Left kidney (tissue), 2 donors: ENCODE measurements around the gene PRKAR1B. TPM values are rescaled to one million over a fixed set of nuclear protein-coding genes. Genes with fewer than 3 reads are reported as not detected.

Experiments
- DNase-seq: peaks from one replicate; pipeline ENCODE4 v3.0.0-alpha.2; 2013
- polyA plus RNA-seq: library from polyadenylated mRNA; unstranded; fragments of 120-200 nt; gene quantifications from one replicate; pipeline ENCODE4 v1.2.1, GENCODE V29; 2013; ENCODE audit not compliant: insufficient read length

PRKAR1B gene
- polyA plus RNA-seq, 1 donor, result 33.7 TPM

DNA sequence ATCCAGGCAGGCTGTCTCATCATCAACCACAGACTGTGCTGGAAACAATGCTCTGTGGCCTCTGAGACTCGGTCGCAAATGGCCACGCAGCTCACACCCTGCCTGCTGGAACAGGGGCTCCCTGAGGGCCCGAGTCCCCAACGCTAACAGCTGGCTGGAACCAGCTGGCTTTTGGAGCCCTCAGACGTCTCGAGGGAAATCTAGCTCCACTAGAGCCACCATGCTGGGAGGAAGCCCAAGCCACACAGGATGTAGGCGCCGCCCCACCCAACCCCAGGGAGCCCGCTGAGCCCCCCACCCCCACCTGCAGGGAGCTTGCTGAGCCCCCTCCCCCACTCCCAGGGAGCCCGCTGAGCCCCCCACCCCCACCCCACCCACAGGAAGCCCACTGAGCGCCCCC lies 186.1 kb downstream of the PRKAR1B start:
- no peak for DNase-seq

DNA sequence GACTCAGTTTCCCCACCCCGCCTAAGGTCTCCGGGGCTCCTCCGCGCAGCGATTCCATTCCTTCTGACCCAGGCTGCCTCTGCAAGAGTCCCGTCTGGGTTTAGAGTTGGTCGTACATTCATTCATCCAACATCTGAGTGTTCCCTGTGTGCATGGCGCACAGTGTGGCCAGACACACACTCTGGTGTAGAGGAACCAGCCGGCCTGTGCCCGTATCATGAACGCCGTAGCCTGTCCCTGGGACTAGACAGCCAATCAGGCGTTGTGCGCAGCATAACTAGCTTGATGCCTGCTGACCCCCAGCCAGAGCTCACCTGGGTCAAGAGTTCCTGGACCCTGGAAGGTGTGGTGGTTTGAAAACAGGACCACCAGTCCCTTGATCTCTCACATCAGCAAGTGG lies 186.5 kb downstream of the PRKAR1B start:
- no peak for DNase-seq

DNA sequence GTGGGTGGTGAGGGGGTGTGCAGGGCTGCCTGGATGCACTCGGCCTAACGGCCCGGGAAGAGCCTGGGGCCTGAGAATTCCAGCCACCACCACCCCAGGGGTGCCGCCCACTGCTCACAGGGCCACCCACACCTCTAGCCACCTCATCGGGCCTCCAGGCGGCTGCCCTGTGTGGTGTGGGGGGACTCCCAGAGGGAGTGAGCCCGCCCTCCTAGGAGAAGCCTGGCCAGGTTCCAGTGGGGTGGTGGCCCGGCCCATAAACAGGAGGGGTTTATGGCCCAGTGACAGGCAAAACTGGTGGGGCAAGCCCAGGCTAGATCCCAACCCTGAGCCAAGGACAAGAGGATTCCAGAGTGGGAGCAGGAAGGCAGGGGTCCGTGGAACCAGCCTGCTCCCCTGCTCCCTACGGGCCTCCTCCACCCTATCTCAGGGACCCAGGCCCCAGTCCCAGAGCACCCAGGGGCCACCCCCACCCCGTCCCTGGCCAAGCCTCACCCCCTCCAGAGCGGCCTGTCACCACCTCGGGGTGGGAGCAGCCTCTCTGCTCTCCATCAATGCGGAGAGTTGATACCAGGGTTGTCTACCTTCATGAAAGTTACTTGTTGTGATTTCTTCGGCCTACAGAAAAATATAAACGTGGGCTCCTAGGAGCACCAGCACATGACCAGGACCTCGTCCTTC lies 187.2 kb downstream of the PRKAR1B start:
- DNase-seq, result peak; percentile 62

DNA sequence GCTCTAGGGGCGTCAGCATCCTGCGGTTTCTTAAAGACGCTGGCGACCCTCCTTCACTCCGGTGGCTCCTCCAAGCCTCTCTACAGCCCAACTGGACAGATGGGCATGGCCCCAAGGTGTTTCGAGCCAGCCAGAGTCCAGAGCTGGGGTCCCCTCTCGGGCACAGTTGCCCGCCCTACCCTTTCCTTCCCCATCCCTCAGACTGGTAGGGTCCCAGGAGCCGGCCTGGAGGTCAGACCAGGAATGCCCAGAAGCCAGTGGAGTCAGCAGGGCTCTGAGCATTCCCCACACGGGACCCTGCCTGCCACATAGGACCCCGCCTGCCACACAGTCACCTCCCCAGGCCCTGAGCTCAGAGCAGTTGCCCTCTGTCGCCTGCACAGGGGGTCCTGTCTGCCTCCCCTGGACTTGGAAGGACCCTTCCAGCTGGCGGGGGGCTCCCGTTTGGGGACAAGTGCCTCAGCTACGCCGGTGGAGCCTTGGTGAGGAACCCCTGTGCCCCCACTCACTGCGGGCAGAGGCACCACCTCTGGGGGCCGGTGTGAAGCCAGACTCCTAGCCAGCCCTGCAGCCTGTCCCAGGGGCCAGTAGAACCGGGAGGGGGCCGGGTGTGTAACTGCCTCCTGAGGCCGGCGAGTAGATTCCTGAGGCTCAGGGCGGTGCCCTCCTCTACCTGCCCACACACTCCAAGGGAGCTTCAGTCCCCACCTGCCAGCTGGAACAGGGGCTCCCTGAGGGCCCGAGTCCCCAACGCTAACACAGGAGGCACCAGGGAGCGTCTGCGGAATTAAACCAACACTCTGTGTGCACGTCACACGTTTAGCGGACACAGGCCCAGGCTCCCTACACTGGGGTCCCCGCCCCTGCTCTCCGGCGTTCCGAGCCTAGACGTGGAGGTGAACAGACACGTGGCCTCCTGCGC lies 188.1 kb downstream of the PRKAR1B start:
- DNase-seq, result no peak

DNA sequence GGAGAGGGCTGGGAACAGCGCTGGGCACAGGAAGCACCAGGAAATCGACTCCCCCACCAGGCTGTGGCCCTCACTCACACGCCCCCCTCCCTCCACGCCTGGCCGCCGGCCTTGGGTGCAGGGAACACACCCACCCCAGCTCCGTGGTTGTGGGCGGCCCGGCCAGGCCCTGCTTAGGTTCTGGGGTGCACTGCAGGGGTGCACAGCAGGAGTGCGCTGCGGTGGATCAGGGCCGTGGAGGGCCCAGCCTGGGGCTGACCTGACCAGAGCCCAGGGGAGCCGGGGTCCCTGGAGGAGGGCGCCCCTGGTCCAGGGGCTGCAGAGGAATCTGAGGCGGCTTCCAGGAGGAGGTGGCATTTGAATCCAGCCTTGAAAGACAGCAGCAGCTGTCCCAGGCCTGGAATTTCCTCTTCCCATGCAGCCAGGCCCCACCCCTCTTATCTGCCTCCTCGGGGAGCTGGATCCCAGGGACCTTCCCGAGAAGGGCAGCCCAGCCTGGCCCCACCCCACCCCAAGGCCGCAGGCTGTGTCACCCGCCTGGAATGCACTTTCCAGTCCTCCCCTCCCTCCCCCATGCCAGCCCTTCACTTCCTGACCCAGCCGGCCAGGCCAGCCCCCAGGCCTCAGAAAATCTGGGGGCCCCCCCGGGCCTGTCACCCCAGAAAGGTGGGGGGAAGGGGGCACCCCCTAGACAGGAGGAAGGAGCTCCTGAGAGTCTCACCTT lies 189.0 kb downstream of the PRKAR1B start:
- no peak for DNase-seq

DNA sequence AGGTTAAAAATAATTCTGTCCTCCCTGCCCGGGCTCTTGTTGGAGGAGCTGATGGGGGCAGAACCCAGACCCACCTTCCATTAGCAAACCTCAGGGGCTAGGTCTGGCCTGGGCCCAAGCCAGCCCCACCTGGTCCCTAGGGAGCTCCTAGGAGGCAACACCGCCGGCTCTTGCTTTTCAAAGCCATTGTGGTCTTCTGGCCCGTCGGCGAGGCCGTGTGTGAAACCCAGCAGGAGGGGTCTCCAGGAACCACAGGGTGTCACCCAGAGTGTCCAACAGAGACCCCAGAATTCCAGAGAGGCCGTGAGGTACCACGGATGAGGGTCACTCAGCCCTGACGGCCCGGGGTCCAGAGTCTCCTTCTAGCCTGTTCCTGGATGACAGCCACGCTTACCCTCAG lies 190.8 kb downstream of the PRKAR1B start:
- no peak for DNase-seq

DNA sequence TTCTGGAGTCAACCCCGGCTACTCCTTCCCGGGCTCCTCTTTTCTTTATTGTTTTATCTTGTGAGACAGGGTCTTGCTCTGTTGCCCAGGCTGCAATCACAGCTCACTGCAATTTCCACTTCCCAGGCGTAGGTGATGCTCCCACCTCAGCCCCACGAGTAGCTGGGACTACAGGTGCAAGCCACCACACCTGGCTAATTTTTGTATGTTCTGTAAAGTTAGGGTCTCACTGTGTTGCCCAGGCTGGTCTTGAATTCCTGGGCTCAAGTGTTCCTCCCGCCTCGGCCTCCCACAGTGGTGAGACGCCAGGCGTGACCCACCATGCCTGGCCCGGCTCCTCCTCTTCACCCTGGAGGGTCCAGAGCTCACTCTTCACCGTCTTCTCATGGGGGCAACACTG lies 192.1 kb downstream of the PRKAR1B start:
- DNase-seq, result no peak

DNA sequence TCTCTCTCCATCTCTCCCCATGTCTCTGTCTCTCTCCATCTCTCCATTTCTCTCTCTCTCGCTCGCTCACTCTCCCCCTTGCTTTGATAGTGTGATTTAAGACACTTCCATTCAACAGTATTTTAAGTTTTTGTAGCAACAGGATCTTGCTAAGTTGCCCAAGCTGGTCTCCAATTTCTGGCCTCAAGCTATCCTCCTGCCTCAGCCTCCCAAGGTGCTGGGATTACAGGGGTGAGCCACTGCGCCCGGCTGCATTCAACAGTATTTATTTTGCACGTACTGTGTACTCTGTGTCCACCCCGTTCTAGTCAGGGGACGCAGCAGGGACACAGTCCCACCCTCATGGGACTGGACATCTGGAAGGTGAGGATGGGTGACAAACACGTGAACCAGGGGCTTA lies 193.0 kb downstream of the PRKAR1B start:
- no peak for DNase-seq

DNA sequence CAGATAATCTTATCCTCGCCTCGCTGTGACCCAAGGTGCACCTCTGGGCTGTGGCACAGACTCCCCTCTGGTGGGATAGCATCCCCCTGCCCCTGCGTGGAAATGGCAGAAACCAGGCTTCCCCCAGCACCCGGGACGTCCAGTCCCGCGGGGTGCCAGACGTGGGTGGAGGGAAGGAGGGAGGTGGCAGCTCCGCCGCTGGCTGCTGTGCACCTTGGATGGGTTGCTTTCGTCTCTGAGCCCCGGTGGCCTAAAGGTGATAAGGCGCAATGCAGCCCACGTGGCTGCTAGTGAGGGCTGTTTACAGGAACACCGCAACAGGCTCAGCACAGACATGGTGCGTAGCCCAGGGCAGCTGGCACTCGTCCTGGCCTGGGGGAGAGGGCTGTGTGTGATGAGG lies 193.8 kb downstream of the PRKAR1B start:
- no peak for DNase-seq

DNA sequence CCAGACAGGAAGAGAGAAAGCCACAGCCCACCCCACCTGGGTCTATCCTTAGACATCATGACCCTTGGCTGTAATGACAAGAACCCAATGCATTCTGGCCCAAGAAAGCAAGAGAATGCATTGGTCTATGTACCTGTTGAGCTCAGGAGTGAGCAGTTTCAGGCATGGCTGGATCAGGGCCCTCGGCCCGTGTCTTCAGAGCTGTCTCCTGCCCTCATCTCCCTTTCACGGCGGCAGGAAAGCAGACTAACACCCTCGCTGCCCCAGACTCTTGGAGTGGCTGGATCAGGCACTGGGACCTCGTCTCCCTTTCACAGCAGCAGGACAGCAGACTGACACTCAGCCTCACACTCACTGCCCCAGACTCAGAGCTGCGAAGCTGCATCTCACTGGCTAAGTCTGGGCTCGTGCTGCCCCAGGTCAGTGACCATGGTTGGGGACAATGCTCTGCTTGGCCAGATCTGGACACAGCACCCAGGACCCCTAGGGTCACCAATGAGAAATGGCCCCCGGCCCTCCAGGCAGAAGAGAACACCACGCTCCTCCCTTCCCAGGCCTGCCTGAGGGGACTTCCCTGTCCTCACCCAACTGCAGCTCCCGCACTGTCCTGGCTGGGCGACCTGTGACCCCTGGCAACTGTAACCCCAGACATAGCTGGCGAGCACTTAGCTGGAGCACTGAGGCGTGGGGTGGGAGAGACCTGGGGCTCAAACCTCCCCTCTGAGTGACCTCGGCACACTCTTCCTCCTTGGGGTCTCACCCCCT lies 194.5 kb downstream of the PRKAR1B start:
- no peak for DNase-seq

DNA sequence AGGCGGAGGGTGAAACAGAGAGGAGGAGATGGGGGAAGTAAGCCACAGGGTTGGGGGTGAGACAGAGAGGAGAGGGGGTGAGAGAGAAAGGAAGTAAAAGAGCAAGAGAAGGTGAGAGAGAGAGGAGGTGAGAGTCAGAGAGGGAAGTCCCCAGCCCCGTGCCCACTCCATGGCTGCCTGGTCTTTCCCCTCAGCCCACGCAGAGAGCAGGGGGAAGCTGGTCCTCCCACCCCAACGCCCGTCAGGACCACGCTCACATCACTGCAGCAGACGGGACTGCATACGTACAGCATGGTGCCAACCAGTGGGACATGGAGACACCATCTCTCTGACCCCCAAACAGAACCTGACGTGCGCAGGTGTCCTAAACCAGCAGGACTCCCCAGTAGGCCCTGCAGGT lies 195.3 kb downstream of the PRKAR1B start:
- DNase-seq, result no peak

DNA sequence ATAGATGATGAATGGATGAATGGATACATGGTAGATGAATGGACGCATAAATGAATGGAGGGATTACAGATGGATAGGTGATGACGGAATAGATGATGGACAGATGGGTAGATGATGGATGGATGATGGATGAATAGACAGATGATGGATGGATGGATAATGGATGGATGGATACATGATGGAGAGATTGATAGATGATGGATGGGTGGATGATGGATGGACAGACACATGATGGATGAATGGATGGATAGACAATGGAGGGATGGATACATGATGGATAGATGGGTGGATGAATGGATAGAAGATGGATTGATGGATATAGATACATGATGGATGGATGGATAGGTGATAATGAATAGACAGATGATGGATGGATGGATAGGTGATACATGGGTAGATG lies 198.6 kb downstream of the PRKAR1B start:
- no peak for DNase-seq

DNA sequence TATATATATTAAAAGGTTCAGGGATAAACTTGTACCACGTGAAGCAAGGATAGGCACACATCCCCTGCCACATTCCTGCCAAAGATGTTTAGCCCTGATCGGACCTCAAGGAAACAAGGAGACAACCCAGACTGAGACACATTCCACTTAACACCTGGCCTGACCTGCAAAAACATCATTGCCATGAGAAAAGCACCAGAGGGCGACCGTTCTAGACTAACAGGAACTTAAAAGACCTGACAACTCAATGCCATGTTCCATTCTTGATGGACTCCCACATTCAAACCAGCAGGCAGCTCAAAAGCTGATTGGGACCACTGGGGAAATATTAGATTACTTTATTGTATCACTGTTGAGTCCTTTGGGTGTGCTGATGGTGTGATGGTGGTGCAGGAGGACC lies 199.4 kb downstream of the PRKAR1B start:
- DNase-seq, result no peak

DNA sequence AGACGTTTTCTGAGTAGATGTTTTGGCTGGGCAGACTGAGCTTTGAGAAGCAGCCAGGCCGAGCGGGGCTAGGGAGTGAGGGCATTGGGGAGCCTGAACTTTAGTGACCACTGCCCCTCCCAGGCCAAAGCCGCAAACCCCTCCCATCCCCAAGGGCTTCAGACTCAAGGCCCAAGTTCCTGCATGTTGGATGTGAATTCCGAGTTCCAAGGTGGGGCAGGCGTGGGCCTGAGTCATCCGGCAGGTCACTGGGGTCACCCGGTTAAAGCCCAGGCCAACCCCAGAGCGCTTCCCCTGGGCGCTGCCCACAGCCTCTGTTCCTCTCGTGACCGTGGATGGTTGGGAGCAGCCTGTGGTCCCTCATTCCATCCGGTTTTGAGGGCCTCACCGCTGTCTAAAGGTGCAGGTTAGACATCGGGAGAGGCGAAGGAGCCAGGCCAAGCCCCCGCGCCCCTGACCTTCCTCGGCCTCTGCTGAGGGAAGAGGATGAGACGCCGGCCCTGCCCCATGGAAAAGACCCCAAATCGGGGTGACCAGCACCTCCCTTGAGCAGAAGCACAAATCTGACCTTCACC lies 200.5 kb downstream of the PRKAR1B start:
- DNase-seq, result no peak

DNA sequence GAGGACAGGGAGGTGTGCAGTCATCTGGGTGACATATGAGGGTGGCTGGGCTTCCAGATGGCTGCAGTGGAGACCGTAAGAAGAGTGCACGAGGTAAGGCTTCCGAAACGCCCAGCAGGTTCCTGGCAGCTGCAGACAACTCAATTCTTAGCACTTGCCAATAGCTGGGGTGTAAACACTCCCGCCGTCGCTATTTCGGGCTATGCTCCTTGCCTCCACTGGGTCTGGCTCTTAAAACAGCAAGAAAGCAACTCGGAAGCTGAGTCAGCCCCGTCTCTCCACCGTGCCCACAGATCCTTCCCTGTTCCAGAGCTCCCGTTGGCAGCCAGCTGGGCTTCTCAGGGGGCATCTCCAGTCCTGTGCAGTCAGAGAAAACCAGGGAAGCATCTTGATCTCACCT lies 201.3 kb downstream of the PRKAR1B start:
- DNase-seq, result no peak

DNA sequence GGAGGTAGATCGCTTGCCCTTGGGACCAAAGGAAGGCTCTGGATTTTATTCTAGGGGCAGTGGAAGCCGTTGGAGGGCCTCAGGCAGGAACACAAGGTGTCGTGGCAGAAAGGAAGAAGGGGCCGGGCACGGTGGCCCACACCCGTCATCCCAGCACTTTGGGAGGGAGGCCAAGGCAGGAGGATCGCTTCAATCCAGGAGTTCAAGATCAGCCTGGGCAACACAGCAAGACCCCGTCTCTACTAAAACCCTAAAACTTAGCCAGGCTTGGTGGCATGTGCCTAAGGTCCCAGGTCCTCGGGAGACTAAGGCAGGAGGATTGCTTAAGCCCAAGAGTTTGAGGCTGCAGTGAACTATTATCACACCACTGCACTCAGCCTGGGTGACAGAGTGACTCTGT lies 202.3 kb downstream of the PRKAR1B start:
- DNase-seq, result no peak

DNA sequence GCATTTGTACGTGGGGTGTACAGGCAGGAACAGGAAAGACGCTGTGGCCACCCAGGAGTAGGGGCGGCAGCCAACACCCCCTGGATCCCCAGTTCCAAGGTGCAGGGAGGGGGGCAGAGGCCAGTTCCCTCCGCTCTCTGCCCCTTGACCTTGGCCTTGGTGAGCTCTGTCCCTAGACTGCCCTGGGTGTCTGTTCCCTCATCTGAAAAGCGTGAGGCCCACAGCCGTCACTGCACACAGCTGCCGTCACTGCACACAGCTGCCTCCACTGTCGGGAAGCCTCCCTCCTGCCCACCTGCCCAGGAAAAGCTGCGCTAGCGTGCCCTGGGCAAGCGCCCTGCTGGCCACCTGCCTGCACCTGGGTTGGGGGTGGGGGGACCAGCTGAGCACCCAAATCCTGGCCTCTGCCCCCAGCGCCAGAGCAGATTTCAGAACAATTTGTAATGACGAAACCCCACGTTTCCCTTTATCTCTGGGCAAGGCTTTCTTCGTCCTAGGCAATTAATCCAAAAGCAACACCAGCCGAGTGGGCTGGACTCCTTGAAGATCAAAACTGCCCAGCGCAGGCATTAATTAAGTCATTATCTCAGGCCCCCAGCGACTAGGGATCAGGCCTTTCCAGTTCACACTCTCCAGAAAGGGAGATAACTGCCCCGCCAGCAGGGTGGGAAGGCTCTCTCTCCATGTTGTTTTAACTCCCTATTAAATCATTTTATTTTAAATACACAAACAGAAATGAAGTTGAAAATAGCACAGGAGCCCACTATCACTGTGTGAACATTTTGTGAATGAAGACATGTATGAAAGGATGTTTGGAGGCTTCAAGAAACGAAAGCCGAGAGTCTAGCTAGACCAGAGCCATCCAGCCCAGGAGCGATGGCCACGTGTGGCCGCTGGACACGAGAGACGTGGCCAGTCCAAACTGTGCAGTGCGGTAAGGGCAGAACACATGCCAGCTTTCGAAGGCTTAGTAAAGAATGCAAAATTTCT lies 203.4 kb downstream of the PRKAR1B start:
- no peak for DNase-seq

DNA sequence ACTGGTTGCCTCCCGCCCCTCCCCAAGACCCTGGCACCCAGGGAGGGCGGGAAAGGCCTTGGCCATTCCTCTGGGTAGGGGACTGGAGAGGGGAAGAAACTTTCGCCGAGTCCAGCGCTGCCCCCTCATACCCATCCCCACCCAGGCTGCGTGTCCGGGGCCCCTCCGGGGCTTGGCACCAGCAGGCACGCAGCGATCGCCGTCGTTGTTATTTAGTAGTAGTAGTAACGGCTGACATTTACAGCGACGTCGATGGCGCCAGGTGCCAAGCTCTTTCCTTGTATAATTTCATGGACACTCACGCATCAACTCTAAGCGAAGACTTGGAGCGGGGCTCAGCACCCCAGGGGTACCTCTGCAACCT lies 204.1 kb downstream of the PRKAR1B start:
- DNase-seq, result no peak

DNA sequence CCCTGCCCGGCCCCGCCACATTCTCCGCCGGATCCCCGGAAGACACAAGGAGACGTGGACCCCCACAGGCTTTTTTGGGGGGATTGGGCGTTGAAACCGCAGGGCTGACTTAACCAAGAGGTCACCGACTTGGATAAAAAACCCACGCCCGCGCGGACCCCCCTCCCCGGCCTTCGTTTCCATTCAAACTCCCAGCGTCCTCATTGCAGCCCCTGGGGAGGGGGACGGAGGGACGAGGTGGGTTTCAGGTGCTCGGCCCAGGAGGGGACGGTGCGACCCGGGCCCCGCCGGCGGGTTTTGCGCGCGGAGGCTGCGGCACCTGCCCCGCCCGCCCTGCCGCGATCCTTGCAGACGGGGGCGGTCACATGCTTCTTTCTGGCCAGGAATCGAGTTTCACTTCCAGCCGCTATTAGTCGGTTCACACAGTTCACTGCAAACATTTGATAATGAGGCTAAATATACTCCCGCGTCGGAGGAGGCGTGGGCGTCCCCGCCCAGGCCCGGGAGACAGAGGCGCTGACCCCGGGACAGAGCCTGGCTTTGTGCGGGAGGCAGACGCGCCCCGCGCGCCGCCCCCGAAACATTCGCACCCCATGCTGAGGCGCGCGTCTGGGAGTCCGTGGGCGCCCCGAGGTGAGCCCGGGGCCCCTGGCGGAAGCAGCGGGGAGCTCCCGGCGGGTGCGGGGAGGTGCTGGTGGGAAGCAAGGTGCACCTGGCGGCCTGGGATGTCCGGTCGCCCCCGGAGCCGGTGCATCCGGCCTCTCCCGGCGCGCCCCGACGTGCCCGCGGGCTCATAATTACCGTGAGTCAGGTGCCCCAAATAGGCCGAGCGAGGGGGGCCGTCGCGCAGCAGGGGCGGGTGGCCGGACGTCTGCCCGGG lies 204.8 kb downstream of the PRKAR1B start:
- DNase-seq, result peak; percentile 71
